Cardiac septum (tissue), 1 donor: ENCODE measurements around the gene CAMK2N1. TPM values are rescaled to one million over a fixed set of nuclear protein-coding genes. Genes with fewer than 3 reads are reported as not detected.

Experiments used
- DNase-seq: peaks from one replicate; pipeline ENCODE4 v3.0.0-alpha.2; 2020; ENCODE audit warnings: low spot score
- intact Hi-C: fragments of 100-400 bp; cut with DNase I; formaldehyde crosslinking; loops from one replicate; pipeline ENCODE4 v1.14.0; 2022
- total RNA-seq: library from RNA; stranded (reverse); fragmentation: NEBNext Ultra II Directional; extraction: Animal tissue kit (Norgen Biotek cat#: 25700); gene quantifications from one replicate; pipeline ENCODE4 v1.2.1, GENCODE V29; 2021
- donor health status: DM: no; HTN: no; CAD: no.

Gene CAMK2N1
- total RNA-seq, 1 donor from 2014 or later: 11.7 TPM

GRCh38 chr1:20463502-20463901 lies 22.5 kb downstream of the CAMK2N1 start:
- intact Hi-C loops: no loop called here

GRCh38 chr1:20462397-20462796 lies 23.6 kb downstream of the CAMK2N1 start:
- DNase-seq: no peak
- intact Hi-C loops: no loop called here

More at GRCh38 chr1:20463502-20463901, 22.5 kb downstream of the CAMK2N1 start:
- DNase-seq: no peak

- no peak for DNase-seq
- intact Hi-C loops: no loop called here
Measured at GRCh38 chr1:20458717-20459116, 27.3 kb downstream of the CAMK2N1 start.

GRCh38 chr1:20454004-20454403 lies 32.0 kb downstream of the CAMK2N1 start:
- DNase-seq: no peak
- intact Hi-C loops: no loop called here

GRCh38 chr1:20449735-20450311 lies 36.2 kb downstream of the CAMK2N1 start:
- no peak for DNase-seq
- intact Hi-C loops: no loop called here

GRCh38 chr1:20448671-20449071 lies 37.3 kb downstream of the CAMK2N1 start:
- no peak for DNase-seq

GRCh38 chr1:20447794-20448193 lies 38.2 kb downstream of the CAMK2N1 start:
- intact Hi-C loops: no loop called here

More at GRCh38 chr1:20448671-20449071, 37.3 kb downstream of the CAMK2N1 start:
- intact Hi-C loops: no loop called here

GRCh38 chr1:20446796-20447195 lies 39.2 kb downstream of the CAMK2N1 start:
- DNase-seq: peak; percentile 54
- intact Hi-C loops: no loop called here

More at GRCh38 chr1:20447794-20448193, 38.2 kb downstream of the CAMK2N1 start:
- DNase-seq: peak; percentile 15

GRCh38 chr1:20445956-20446355 lies 40.1 kb downstream of the CAMK2N1 start:
- intact Hi-C loops: no loop called here

GRCh38 chr1:20443703-20444586 lies 42.1 kb downstream of the CAMK2N1 start:
- intact Hi-C loops: no loop called here
- peak; percentile 62 for DNase-seq

More at GRCh38 chr1:20445956-20446355, 40.1 kb downstream of the CAMK2N1 start:
- DNase-seq: peak; percentile 65

GRCh38 chr1:20442920-20443625 lies 42.9 kb downstream of the CAMK2N1 start:
- intact Hi-C loops: no loop called here
- peak; percentile 50 for DNase-seq

- intact Hi-C loops: no loop called here
- DNase-seq: peak; percentile 44
Measured at GRCh38 chr1:20440785-20441200, 45.2 kb downstream of the CAMK2N1 start.

GRCh38 chr1:20439282-20439681 lies 46.7 kb downstream of the CAMK2N1 start:
- DNase-seq: no peak
- intact Hi-C loops: no loop called here

GRCh38 chr1:20437640-20438039 lies 48.4 kb downstream of the CAMK2N1 start:
- no peak for DNase-seq
- intact Hi-C loops: no loop called here

- no peak for DNase-seq
- intact Hi-C loops: loop anchor here (5.0 kb wide), 2 partner anchors 206 to 221 kb away; no protein-coding TSS in a partner anchor
Measured at GRCh38 chr1:20432891-20433290, 53.1 kb downstream of the CAMK2N1 start.

Other genes starting within 250 kb of the CAMK2N1 start
- gene VWA5B1, start 195.3 kb downstream of the CAMK2N1 start, total RNA-seq: not detected
- 35.1 TPM for gene MUL1, start 21.9 kb upstream of the CAMK2N1 start, total RNA-seq
- gene FAM43B, start 66.4 kb upstream of the CAMK2N1 start, total RNA-seq: 3.9 TPM
- gene CDA, start 102.9 kb upstream of the CAMK2N1 start, total RNA-seq: 4.0 TPM
- gene PINK1, start 147.2 kb upstream of the CAMK2N1 start, total RNA-seq: 224 TPM
- 108 TPM for gene DDOST, start 175.2 kb upstream of the CAMK2N1 start, total RNA-seq
- 1.5 TPM for gene KIF17, start 231.8 kb upstream of the CAMK2N1 start, total RNA-seq
- gene SH2D5, start 246.5 kb upstream of the CAMK2N1 start, total RNA-seq: not detected